ENCODE results near the gene UXS1. TPM values are rescaled to one million over a fixed set of nuclear protein-coding genes. Genes with fewer than 3 reads are reported as not detected.

The UXS1 gene
- total RNA-seq, 1 experiment from 2014 or later = 31.2 TPM

GRCh38 chr2:106078096-106078495 is 116.0 kb downstream of the UXS1 start:
- intact Hi-C loops (cut with micrococcal nuclease) = no loop called here
- Mint-ChIP-seq H3K36me3 (ENCODE audit: insufficient read depth, unreplicated experiment) (no peaks in the 10 kb centered on the region), H3K27ac (ENCODE audit: low read depth, unreplicated experiment) (no peak overlapping the region)

GRCh38 chr2:106076941-106077340 is 117.2 kb downstream of the UXS1 start:
- H3K27me3 Mint-ChIP-seq (ENCODE audit: insufficient read depth, unreplicated experiment) = no peaks in the 10 kb centered on the region
- no peak overlapping the region for H3K27ac Mint-ChIP-seq (ENCODE audit: low read depth, unreplicated experiment)
- H3K9me3 Mint-ChIP-seq (ENCODE audit: unreplicated experiment) = peaks cover 7% of the 10 kb centered on the region

More at GRCh38 chr2:106078096-106078495, 116.0 kb downstream of the UXS1 start:
- no TSS peak for BruUV-seq (replicated peaks)
- no peak for DNase-seq (ENCODE audit: unreplicated experiment)
- ChIA-PET POLR2A (no interaction called here), CTCF (no interaction called here)
- peaks cover 8% of the 10 kb centered on the region for H3K9me3 Mint-ChIP-seq (ENCODE audit: unreplicated experiment)
- no peak for TF ChIP-seq CTCF (IDR thresholded peaks at IDR 0.05; ENCODE audit: unreplicated experiment)
- H3K4me3 Mint-ChIP-seq (ENCODE audit: unreplicated experiment) = no peak overlapping the region
- no peaks in the 10 kb centered on the region for H3K4me1 Mint-ChIP-seq (ENCODE audit: insufficient read depth, unreplicated experiment)
- no peaks in the 10 kb centered on the region for H3K27me3 Mint-ChIP-seq (ENCODE audit: insufficient read depth, unreplicated experiment)

GRCh38 chr2:106075048-106075447 is 119.1 kb downstream of the UXS1 start:
- H3K4me3 Mint-ChIP-seq (ENCODE audit: unreplicated experiment) = no peak overlapping the region
- no TSS peak for BruUV-seq (replicated peaks)
- DNase-seq (ENCODE audit: unreplicated experiment) = no peak
- no peaks in the 10 kb centered on the region for H3K27me3 Mint-ChIP-seq (ENCODE audit: insufficient read depth, unreplicated experiment)
- intact Hi-C loops (cut with micrococcal nuclease) = no loop called here
- ChIA-PET POLR2A (no interaction called here), CTCF (no interaction called here)
- no peak for TF ChIP-seq CTCF (IDR thresholded peaks at IDR 0.05; ENCODE audit: unreplicated experiment)
- no peaks in the 10 kb centered on the region for H3K36me3 Mint-ChIP-seq (ENCODE audit: insufficient read depth, unreplicated experiment)
- H3K4me1 Mint-ChIP-seq (ENCODE audit: insufficient read depth, unreplicated experiment) = no peaks in the 10 kb centered on the region
- H3K27ac Mint-ChIP-seq (ENCODE audit: low read depth, unreplicated experiment) = no peak overlapping the region
- no peaks in the 10 kb centered on the region for H3K9me3 Mint-ChIP-seq (ENCODE audit: unreplicated experiment)

More at GRCh38 chr2:106076941-106077340, 117.2 kb downstream of the UXS1 start:
- no peaks in the 10 kb centered on the region for H3K4me1 Mint-ChIP-seq (ENCODE audit: insufficient read depth, unreplicated experiment)
- CTCF ChIA-PET = no interaction called here
- POLR2A ChIA-PET = no interaction called here
- no peak for TF ChIP-seq CTCF (IDR thresholded peaks at IDR 0.05; ENCODE audit: unreplicated experiment)
- H3K36me3 Mint-ChIP-seq (ENCODE audit: insufficient read depth, unreplicated experiment) = no peaks in the 10 kb centered on the region
- H3K4me3 Mint-ChIP-seq (ENCODE audit: unreplicated experiment) = no peak overlapping the region
- BruUV-seq (replicated peaks) = no TSS peak
- DNase-seq (ENCODE audit: unreplicated experiment) = no peak
- intact Hi-C loops (cut with micrococcal nuclease) = no loop called here

GRCh38 chr2:106073678-106074406 is 120.3 kb downstream of the UXS1 start:
- Mint-ChIP-seq H3K27ac (ENCODE audit: low read depth, unreplicated experiment) (no peak overlapping the region), H3K9me3 (ENCODE audit: unreplicated experiment) (no peaks in the 10 kb centered on the region), H3K4me3 (ENCODE audit: unreplicated experiment) (no peak overlapping the region), H3K27me3 (ENCODE audit: insufficient read depth, unreplicated experiment) (peaks cover 9% of the 10 kb centered on the region), H3K36me3 (ENCODE audit: insufficient read depth, unreplicated experiment) (no peaks in the 10 kb centered on the region), H3K4me1 (ENCODE audit: insufficient read depth, unreplicated experiment) (no peaks in the 10 kb centered on the region)
- intact Hi-C loops (cut with micrococcal nuclease) = no loop called here
- DNase-seq (ENCODE audit: unreplicated experiment) = no peak
- POLR2A ChIA-PET = no interaction called here
- no peak for TF ChIP-seq CTCF (IDR thresholded peaks at IDR 0.05; ENCODE audit: unreplicated experiment)
- CTCF ChIA-PET = interaction anchor here (0.5 to 0.6 kb wide), 3 partner anchors 11 to 702 kb away, joined by 3 to 5 read pairs (median 4); no protein-coding TSS in a partner anchor
- no TSS peak for BruUV-seq (replicated peaks)

Measured in MCF 10A (cell line).